ENCODE measurements around the gene RBKS. TPM values are rescaled to one million over a fixed set of nuclear protein-coding genes. Genes with fewer than 3 reads are reported as not detected.

The RBKS gene
- total and polyA plus RNA-seq, 2 of the 13 experiments (the other 11 are each of a cell fraction or from before 2014, with no cell fraction given), result 7.7 to 8.3 TPM

DNA sequence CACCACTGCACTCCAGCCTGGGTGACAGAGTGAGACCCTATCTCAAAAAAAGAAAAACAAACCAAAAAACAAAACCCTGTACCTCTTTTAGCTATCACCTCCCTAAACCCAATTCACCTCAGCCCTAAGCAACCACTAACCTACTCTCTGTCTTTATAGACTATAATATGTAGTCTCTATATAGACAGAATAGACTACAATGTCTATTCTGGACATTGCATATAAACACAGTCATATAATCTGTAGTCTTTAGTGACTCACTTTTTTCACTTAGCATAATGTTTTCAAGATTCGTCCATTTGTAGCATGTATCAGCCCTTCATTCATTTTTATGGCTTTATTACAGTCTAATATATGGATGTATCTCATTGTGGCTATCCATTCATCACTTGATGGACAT is 155.9 kb downstream of the RBKS start:
- POLR2A ChIA-PET, result no interaction called here
- no peak overlapping the region for H2AFZ ChIP-seq (ENCODE audit: low read length)
- no peaks in the 10 kb centered on the region for H3K36me3 ChIP-seq (replicated peaks in 1 of 2; ENCODE audit: control insufficient read depth in 1 of 2, insufficient read depth in 2 of 2, low read length in 2 of 2)
- H3K9ac ChIP-seq (ENCODE audit: insufficient read depth, low read depth, low read length), result no peak overlapping the region
- no peak overlapping the region for H3K27ac ChIP-seq (ENCODE audit: extremely low read length, insufficient read depth, low read length)
- H3K9me3 ChIP-seq (ENCODE audit: low read length), result no peaks in the 10 kb centered on the region
- CTCF ChIA-PET (ENCODE audit: low intra/inter-chr PET ratio, low total read pairs), result no interaction called here
- H3K79me2 ChIP-seq (ENCODE audit: insufficient read depth, low read length), result no peaks in the 10 kb centered on the region
- H3K27me3 ChIP-seq (ENCODE audit: control insufficient read depth in 1 of 2, insufficient read depth in 2 of 2, low read length in 2 of 2), result no peaks in the 10 kb centered on the region
- no peak overlapping the region for H3K4me2 ChIP-seq (ENCODE audit: low read depth, low read length)
- TF ChIP-seq ZKSCAN8 (CRISPR knock-in tag; IDR thresholded peaks at IDR 0.05; ENCODE audit: borderline replicate concordance), result no peak
- no peak for TF ChIP-seq RFX1 (IDR thresholded peaks at IDR 0.05)
- TF ChIP-seq ZSCAN30 (CRISPR knock-in tag; IDR thresholded peaks at IDR 0.05), result no peak
- 44% methylated on average over 1 of the region's 1 CpG for WGBS (ENCODE audit: low lambda C conversion rate)
- no peak for FAIRE-seq
- no TSS peak for BruUV-seq (replicated peaks)
- no peaks in the 10 kb centered on the region for H4K20me1 ChIP-seq (ENCODE audit: insufficient read depth, low read length)
- no peak for DNase-seq (ENCODE audit: low spot score)
- no peak overlapping the region for H3K4me3 ChIP-seq (replicated peaks in 1 of 3; ENCODE audit: insufficient read depth in 1 of 3, low read depth in 2 of 3, low read length in 3 of 3)
- in situ Hi-C loops (cut with HindIII; ENCODE audit: extremely low pct_ligation_motif_present, low pct_unique_long_range_greater_than_20kb), result no loop called here
- intact Hi-C loops (cut with micrococcal nuclease; ENCODE audit: unreplicated experiment), result no loop called here
- no peak for ATAC-seq
- peaks cover 57% of the 10 kb centered on the region for H3K4me1 ChIP-seq (ENCODE audit: insufficient read depth, low read length)

Other genes with a start within 250 kb of the RBKS start
- gene SUPT7L, start 226.8 kb downstream of the RBKS start, total RNA-seq (2016; rRNA removed; fragmentation: Illumina TruSeq; extraction: Trizol), result 28.7 and 32.9 TPM in 2 replicates
- gene SUPT7L, start 226.8 kb downstream of the RBKS start, polyA plus RNA-seq (2011; rRNA removed), result 77.5 and 78.0 TPM in 2 replicates
- 44.6 and 59.0 TPM in 2 replicates for gene SLC4A1AP, start 226.5 kb downstream of the RBKS start, total RNA-seq (2016; rRNA removed; fragmentation: Illumina TruSeq; extraction: Trizol)
- 13.4 and 15.3 TPM in 2 replicates for gene SLC4A1AP, start 226.5 kb downstream of the RBKS start, polyA plus RNA-seq (2011; rRNA removed)
- gene MRPL33, start 118.7 kb downstream of the RBKS start, total RNA-seq (2016; rRNA removed; fragmentation: Illumina TruSeq; extraction: Trizol), result 218 and 227 TPM in 2 replicates
- 54.9 and 69.7 TPM in 2 replicates for gene MRPL33, start 118.7 kb downstream of the RBKS start, polyA plus RNA-seq (2011; rRNA removed)
- 24.9 and 34.8 TPM in 2 replicates for gene BABAM2, start 342 bp upstream of the RBKS start, total RNA-seq (2016; rRNA removed; fragmentation: Illumina TruSeq; extraction: Trizol)
- gene BABAM2, start 342 bp upstream of the RBKS start, polyA plus RNA-seq (2011; rRNA removed), result 28.0 and 28.3 TPM in 2 replicates

Measured in HepG2 (cell line).